Measurements from ENCODE around the gene MINK1.

MINK1 gene

DNA sequence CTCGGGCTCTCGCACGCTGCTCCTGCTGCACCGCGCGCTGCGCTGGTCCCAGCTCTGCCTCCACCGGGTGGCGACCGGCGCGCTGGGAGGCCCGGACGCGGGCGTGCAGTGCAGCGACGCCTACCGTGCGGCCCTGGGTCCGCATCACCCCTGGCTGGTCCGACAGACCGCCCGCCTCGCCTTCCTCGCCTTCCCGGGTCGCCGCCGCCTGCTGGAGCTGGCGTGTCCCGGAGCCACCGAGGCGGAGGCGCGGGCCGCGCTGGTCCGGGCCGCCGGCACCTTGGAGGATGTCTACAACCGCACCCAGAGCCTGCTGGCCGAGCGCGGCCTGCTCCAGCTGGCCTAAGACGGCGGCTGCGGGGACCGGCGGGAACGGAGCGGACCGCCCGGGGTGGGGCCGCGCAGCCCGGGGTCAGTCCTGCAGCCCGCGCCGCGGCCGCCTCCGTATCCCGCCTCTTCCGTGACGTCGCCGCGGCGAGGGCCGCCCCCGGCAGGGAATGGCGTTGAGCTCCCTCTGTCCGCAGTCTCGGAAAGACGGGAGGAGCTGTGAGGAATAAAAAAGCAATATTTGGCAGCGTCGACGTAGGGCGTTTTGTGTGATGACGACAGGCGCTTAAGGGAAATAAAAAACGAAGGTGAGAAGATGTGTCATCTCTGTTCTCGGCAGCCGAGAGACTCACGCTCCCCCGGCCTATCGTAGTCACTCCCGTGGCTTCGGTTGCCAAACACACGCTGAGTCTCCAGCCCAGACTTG, 43.0 kb upstream of the MINK1 start:
- TF ChIP-seq, protein P1, sequence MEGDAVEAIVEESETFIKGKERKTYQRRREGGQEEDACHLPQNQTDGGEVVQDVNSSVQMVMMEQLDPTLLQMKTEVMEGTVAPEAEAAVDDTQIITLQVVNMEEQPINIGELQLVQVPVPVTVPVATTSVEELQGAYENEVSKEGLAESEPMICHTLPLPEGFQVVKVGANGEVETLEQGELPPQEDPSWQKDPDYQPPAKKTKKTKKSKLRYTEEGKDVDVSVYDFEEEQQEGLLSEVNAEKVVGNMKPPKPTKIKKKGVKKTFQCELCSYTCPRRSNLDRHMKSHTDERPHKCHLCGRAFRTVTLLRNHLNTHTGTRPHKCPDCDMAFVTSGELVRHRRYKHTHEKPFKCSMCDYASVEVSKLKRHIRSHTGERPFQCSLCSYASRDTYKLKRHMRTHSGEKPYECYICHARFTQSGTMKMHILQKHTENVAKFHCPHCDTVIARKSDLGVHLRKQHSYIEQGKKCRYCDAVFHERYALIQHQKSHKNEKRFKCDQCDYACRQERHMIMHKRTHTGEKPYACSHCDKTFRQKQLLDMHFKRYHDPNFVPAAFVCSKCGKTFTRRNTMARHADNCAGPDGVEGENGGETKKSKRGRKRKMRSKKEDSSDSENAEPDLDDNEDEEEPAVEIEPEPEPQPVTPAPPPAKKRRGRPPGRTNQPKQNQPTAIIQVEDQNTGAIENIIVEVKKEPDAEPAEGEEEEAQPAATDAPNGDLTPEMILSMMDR (IDR thresholded peaks at IDR 0.05) = peak; percentile 82

DNA sequence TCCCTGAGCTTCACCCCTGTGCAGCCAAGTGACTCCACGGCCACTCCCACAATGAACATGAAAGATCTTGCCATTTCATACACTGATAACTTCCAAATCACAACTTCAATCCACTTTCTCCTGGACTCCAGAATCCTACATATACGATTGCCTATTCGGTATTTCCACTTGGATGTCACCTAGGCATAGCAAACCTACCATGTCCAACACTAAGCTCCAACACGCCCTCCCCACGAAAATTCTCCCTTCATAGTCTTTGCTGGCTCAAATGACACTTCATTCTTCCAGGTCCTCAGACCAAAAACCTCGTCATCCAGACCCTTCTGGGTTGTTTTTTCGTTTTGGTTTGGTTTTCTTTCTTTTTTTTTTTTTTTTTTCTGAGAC, 42.4 kb upstream of the MINK1 start:
- TF ChIP-seq, protein P1 (IDR thresholded peaks at IDR 0.05) = no peak

DNA sequence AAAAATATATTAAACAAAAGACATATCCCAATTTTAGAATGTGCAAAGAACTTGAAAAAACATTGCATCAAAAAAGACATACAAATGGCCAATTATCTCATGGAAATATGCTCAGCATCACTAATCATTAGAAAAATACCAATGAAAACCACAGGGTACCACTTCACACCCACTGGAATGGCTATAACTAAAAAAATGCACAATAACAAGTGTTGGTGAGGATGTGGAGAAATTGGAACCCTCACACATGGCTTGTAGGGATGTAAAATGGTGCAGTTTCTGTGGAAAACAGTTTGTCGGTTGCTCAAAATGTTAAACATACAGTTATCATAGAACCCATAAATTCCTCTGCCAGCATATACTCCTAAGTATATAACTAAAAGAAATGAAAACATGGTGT, 38.0 kb upstream of the MINK1 start:
- TF ChIP-seq, protein P1 (IDR thresholded peaks at IDR 0.05) = no peak

GRCh38 chr17:4796552-4796920, 36.6 kb upstream of the MINK1 start:
- TF ChIP-seq, protein P1 (IDR thresholded peaks at IDR 0.05) = no peak

DNA sequence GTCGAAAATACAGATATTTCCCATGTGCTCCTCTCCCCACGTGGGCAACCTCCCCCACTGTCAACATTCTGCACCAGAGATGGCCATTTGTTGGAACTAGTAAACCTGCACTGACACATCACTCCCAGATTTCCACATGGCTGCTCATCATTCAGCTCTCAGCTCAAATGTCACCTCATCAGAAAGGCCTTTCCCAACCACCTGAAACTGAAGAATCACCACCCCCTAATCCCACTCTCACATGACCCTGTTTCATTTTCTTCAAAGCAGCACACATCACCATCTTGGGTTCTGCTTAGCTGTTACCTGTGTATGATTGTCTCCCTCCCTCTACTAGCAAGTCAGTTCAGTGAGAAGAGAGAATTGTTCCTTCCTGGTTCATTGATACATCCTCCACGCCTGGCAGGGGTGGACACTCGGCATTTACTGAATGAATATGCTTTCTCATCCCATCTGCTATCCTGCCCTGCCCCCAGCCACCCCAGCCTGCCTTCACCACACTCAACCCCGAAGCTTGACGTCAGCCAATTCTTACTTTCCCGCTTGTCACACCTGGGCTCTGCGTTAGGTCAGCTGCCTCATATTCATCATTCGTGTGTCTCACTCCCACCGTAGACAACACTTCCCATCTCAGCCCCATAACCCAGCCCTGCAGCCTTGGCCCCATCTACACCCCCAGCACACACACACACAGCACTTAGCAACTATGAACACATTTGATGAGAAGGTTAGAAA, 32.5 kb upstream of the MINK1 start:
- TF ChIP-seq, protein P1 (IDR thresholded peaks at IDR 0.05) = no peak

GRCh38 chr17:4802228-4802627, 30.9 kb upstream of the MINK1 start, which contains the start of gene C17orf114:
Gene C17orf114 (minus strand): TSS chr17:4802328.
- TF ChIP-seq, protein P1 (IDR thresholded peaks at IDR 0.05) = no peak

DNA sequence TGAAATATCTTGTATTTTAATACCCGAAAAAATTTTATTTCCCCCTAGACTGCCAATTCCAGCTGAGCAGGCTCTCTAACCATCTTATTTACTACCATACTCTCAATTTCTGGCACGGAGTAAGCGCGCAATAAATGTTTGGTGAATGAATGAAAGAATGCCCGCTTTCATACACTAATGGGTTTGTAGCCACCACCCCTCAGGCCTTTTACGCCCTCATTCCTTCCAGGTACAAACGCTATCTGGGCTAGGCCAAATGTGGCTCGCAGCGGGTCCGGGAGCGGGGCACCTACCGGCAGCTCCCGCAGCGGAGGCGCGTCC, 26.7 kb upstream of the MINK1 start:
- TF ChIP-seq, protein P1 (IDR thresholded peaks at IDR 0.05) = no peak
